Cortex of kidney (tissue), 1 donor: ENCODE results near the gene MCM3.

ENCODE experiments used
- DNase-seq: peaks from one replicate; lab custom pipeline; 2025; lab: John Stamatoyannopoulos, UW

Gene MCM3

DNA sequence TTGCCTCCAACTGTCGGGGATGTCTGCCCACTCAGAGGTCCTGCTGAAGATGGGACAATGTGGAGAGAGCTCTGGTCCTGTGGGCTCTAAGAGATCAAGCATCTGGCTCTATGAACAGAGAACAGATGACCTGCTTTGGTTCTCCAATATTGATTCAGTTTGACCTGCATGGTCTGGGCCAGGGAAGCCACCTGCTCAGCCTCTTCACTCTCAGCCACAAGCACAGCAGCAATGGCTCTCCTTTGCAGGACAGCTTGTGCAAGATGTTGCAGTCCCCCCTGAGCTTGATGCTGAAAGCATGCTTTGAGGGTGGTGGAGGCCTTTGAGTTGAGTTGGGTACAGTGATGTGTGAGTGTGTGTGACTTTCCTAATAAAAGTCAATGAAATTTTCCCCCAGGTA is 18.6 kb upstream of the MCM3 start:
- DNase-seq, result no peak

DNA sequence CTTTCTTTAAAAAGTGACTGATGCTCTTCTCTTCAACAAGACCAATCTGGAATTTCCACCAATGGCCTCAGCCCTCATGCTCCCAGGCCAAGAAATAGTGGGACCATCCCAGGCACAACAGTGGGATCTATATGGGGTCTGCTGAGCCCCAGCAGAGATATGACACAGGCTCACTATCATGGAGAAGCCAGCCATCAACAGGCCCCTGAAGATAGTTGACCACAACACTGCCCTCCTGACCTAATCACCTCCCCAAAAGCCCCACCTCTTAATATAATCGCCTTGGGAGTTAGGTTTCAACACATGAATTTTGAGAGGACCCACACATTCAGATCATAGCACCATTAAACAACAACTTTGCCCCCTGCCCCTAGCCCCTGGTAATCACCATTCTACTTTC is 16.8 kb upstream of the MCM3 start:
- no peak for DNase-seq

DNA sequence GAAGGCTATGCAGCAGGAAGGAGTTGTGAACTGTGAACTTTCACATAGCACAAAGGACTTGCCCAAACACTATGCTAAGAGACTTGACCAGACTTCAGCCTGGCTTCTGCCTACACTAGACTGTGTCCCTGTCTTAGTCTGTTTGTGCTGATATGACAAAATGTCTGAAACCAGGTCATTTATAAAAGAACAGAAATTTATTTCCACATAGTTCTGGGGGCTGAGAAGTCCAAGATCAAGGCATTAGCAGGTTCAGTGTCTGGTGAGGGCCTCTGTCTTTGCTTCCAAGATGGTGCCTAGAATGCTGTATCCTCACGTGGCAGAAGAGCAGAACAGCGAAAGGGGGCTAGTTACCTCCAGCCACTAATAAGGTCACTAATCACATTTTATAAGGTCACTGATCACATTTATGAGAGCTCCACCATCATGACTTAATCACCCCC is 16.0 kb upstream of the MCM3 start:
- DNase-seq, result no peak

DNA sequence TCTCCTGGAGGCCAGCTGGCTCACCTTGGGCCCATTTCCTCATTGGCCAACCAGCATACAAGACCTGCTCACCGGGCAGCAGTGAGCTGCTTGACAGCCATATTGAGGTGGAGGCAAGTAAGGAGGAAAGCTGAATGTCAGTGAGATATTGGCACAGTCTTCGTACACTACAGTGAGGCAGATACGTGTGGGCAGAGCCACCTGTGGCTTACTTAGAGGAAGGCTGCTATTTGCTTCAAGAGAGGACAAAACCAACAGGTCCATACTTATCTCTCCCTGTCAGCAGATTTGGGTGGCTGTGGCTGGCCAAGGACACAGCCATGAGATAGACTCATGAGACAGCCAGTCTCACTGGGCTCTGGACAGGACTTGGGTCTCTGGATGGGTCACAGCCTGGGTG is 15.1 kb upstream of the MCM3 start:
- no peak for DNase-seq

DNA sequence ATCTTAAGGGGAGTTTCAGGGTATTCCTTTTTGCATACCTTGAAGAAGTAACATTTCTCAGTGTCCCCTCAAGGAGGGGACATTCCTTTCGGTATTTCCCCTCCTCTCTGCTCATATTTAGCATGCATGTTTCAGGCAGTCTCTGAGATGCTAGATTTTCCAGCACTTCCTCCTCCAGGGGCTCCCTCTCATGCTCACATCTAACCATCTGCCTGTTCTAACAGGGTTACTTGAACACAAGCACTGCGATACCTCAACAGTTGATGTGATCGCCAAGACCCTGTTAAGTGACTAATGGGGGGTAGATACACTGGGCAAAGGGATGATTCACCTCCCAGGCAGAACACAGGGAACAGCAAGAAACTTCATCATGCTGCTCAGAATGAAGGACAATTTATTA is 12.9 kb upstream of the MCM3 start:
- no peak for DNase-seq

DNA sequence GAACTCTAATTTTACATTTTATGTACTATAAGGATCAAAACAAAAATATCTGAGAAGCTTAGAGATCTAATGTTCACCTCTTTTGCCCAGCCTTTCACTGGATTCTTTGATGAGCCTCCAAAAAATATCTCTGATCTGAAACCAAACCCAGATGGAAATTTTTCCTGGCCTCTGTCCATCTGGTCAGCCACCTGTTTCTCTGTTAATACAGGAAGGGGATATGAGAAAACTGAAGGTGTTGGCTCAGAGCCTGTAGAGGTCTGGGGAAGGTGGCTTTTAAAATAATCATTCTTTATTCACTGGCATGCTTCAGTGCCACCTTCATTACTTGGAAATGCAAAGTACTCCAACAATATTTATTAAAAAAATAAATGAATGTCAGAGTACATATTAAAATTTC is 8.5 kb upstream of the MCM3 start:
- no peak for DNase-seq

DNA sequence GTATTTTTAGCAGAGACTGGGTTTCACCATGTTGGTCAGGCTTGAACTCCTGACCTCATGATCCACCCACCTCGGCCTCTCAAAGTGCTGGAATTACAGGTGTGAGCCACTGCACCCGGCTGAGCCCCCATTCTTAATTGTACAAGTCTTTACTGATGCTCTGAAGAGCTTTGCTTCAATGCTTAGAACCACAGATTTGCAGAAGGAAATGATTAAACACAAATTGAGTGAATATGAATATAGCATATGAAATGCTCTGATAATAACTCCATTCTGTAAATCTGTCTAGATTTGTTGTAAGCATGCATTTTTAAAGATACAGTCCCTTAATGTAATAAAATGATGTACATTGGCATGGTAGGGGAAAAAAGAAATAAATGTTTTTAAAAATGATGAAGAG is 4.3 kb upstream of the MCM3 start:
- DNase-seq, result no peak

DNA sequence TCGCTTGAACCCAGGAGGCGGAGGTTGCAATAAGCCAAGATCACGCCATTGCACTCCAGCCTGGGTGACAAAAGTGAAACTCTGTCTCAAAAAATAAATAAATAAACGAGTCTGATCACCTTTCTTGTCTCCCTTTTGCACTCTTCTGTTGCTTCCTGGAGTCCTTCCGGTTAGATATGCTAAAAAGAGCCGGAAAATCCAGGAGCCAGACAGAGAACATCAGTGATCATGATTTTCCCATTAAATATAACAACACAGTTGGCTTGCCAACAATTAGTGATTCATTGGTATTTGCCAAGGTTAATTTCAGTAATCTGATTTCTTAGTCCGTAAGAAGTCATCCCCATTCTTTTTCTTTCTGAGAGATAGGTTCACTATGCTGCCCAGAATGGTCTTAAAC is 3.7 kb upstream of the MCM3 start:
- DNase-seq, result no peak

DNA sequence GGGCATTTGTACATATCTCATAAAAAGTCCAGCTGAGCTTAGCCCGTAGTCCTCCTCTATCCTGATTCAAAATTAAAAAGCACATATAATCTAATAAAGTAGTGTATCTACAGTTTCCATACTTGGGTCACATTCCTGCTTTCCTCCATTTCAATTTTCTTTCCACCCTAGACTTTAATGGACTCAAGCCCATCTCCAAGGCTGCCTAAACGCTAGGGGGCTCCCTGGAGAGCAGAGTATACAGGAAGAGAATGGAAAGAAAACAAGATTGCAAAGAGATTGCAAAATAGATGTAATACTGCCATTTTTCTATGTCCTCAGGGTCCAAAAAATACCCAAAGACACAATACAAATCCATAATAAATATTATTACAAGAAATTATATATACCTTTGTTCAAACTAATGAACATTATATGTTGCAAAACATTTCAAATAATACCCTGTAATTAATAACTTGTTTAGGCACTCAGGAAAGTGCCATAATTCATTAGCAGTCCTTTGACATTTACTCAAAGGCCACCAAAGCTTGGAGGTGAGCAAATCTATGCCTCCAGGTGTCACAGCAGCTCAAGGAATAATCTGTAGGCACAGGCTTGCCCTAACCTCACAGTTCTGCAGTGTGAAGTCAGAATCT is 2.4 kb upstream of the MCM3 start:
- no peak for DNase-seq

DNA sequence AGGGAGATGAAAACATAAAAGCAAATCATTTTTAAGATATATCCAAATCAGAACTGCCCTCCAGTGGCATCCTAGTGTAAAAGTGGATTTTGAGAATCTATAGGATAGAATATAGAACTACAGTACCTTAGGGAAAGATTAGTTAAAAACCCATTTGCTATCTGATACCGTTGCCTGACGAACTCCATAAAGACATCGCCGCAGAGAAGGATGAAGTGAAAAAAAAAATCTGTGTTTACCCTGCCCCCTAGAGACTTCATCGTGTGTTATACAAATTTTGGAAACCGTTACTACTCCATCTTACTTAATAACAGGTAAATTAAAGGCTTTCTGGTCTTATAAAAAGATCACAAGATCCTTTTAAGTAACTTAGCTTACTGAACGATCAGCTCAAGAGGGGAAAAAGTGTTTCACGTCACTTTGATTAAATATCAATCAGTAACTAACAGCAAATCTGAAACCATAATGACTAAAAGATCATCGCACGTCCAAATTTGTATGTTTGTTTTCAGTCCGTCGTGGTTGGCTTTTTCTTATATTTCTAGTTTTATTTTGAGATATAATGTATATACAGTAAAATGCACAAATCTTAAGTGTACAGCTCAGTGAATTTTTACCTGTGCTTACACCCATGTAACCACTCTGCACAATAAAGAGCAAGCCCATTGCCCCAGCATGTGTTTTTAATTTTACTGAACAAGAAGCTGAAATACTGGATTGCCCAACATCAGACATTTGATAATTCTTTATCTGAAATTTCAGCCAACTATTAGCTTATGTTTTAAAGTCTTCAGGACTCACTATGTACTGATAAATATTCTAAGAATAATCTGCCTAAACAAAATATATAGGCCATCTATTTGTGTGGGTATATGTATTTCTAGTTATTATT is 881 bp upstream of the MCM3 start:
- DNase-seq, result no peak

DNA sequence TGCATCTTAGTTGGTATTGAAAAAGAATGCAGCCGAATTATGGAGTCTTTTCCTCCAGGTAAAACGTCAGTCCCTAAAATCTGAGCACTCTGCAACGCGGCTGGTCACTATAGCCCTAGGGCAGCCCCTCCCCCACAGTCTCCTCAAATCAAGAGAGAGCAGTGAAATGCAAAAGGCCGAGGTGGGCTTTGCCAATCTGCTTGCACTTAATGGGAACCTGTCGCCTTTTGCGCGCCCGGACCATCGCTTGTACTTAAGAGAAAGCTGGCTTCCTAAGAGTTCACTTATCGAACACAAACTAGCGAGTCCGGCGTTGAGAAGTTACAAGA is 447 bp downstream of the MCM3 start:
- DNase-seq, result no peak

DNA sequence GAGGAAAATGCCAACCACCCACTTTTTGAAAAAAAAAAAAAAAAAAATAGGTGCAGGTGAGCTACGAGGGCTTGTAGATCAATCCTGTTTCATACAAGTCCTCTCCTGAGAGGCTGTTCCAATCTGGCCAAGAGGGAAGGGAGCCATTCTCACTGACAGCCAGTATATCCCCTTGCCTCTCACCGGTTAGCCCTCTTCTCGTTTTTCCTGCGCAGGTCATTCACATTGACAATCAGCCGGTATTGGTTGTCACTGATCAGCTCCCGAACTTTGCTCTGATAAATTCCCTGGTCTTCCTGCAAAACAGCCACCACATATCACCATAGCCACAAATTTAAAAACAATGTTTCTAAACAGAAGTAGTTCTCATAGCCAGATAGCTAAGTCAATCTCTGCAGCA is 1.4 kb downstream of the MCM3 start:
- DNase-seq, result no peak

DNA sequence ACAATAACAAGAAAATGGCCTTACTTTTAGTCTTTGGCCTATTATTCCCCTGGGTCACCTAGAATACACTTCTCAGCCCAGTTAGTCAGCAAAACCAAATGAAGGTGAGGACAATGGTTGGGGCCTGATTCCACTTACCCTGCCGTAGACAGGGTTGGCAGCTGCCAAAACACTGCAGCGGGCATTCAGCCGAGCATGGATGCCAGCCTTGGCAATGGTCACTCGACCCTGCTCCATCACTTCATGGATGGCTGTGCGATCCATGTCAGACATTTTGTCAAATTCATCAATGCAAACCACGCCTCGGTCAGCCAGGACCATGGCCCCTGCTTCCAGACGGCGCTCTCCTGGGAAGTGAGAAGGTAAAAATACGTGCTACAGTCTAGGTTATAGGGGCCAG is 8.4 kb downstream of the MCM3 start:
- no peak for DNase-seq

DNA sequence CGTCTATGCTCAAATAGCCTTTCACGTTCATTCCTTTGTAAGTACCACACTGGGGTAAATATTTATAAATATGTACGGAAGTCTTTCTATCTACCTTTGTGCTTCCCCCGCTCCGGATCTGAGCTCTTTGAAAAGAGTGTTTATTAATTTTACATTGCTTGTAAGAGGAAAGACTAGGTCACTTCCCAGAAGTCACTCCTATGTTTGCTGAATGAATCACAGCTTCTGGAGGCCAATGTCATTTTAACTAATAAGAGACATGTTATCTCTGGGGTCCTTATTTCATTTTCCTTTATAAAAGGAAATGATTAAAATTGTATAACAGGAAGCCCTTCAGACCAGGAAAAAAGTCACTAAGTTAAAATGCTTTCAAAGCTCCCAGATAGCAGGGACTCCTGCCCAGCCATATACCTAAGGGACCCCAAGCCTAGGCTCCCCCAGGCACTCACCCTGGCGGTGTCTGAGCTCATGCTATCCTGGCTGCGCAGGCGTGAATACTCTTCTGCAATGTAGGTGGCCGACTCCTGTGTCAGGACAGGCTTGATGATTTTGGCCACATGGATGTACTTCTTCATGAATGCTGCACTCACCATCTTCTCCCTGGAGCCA is 12.6 kb downstream of the MCM3 start:
- DNase-seq, result no peak

DNA sequence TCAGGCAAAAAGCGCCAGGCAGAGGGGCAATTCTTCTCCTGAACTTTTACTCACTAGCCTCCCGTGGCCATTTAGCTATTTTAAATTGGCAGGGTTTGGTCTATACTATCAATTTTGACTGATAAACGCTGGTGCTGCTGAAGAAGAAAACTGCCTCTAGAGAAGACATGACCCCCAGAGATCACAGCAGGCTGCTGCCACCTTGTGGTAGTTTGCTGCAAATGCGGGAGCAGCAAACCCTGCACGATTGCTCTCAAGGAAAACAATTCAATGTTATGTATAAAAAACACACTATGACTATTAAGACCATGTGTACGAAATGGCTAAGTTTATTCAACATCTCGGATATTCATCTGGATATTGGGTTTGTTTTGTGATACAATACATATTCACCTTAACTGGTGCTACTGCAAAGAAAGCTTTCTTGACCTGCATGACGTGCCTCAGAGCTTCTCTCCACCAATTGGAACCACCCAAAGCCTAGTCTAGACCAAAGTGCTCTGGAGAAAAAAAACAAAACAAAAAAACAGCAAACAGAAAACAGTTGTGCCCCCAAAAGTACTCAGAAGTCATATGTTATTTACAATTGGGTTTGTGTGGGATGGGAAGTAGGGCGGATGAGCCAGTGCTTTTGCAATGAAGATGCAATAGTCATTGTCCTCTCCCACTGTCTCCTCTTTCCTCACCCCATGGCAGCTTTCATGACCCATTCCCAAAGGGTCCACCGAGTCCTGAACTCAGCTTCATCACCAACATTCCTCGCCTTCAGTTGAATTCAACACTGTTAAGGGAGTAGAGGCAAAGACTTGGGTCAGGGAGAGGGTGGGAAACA is 20.6 kb downstream of the MCM3 start:
- no peak for DNase-seq

DNA sequence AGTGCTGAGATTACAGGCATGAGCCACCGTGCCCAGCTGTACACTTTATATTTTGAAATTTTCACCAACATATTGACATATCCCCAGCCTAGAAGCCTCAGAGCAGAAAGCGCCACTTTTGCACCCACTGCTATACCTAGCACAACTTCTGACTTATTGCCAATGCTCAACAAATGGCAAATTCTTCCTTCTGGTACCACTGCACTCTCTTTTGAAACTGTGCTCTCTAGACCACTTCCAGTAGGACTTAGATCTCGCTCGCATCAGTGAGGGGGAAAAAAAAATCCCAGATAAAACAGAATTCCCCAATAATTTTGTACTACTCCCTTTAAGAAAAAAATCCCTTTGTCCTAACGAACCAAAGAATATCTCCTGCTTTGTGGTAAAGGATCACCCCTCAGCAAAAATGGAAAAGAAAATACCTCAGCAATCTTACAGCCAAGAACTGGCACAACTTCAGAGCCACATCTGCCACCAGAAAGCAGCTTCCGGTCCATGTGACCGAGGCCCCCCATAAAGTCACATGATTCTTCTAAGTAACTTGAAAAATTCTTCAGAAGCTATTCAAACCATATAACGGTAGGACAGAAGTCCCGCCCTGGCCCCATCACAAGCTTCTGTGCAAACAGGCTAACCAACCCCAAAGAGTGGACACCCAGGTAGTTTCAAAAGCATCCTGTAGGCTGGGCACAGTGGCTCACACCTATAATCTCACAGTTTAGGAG is 21.8 kb downstream of the MCM3 start:
- no peak for DNase-seq

DNA sequence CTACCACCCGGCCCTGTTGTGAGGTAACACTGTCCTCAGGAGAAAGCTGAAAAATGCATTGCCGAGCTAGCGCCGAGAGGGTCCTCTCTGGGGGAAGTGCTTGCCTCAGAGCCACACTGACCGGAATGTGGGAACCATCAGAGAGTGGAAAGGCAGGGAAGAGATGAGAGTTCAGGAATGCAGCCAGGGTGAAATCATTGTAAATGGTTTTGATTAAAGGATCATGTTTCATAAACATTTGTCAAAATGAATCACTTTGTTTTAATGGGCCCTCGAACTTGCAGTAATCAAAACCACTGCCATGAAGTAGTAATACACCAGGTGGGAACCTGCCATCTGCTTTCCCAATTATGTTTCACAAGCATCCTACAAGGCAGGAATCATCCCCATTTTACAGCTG is 23.3 kb downstream of the MCM3 start:
- DNase-seq, result no peak

DNA sequence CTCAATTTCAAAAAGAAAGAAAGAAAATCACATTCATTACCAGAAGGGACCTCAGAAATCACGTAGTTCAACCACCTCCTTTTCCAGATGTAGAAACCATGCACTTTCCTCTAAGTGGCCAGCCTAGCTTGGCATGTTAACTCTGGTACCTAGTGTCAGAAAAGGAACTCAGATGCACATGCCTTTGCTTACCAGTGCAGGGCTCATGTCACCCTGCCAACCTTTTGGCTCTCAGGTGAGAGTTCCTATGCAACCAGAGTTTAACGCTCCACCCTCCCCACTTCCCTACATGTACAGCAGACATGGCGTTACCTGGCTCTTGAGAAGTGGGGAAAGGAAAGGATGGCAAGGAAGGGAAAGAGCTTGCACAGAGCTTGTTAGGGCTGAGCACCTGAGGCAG is 23.9 kb downstream of the MCM3 start:
- DNase-seq, result no peak

DNA sequence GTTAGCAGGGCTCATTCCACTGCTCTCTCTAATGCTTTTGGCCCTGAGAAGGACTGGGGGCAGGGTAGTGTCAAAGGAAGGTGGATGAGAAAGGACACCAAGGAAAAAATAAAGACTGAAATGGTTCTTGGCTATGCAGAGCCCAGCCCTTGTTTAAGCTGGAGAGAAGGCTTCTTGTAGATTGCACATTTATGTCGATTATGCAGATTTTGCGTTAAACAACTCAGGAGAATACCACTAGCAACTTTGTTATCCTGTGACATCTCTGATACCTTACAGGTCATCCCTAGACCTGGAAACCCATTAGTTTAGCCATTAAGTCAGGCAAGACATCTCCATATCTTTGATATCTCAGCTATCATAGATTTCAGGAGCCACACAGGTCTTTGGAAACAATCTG is 29.1 kb downstream of the MCM3 start:
- no peak for DNase-seq

DNA sequence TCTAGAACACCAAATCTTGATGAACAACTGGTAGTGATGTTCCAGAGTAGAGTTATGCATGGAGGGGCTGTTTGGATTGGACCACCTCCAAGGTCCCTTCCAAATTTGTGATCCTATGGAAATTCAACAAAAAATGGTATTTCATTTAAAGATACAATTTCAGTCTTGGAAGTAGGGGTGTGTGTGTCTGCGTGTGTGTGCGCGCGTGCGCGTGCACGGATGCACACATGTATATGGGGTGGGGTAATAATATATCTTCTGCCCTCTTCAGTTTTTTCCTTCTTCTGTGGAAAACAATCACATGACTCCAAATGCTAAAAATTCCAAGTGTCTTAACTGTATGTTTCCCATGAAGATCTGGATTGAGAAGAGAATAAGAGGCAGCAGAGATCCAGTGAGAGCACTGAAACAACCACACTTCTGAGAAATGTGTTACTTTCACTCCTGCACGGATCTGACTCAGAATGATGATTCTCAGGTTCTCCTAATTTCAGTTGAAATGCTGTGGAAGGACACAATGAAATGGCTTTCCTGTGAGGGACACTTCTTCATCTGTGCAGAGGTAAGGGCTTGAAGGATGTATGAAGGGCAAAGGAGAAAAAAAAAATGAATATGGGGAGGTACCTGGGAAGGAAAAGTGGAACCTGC is 29.7 kb downstream of the MCM3 start:
- DNase-seq, result no peak

DNA sequence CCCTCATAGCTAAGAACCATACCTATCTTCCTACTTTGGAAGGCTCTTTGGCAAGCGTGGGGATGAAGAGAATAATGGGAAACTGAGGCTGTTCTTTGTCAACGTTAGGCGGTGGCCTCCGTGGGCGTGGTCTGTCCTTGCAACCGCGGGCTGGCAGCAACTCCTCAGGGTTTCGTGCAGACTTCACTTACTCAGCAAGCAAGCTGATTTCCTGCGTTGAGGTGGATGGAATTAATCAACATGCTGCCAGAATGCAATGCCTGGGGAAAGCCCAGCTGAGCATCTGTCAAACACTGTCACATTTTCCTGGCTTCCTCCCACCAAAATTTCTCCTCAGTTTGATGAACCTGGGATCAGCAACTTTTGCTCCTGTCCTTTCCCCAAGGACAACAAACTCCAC is 31.0 kb downstream of the MCM3 start:
- DNase-seq, result no peak
